ENCODE results near the gene DONSON.
"Not testable (repeated sequence)": the region's sequence is repeated elsewhere in the genome, so short reads cannot be mapped to it uniquely, and the experiment has no call there.

DONSON gene
- long read RNA-seq, donor 1, partial matches to known transcripts: 0 of 1 reads
- long read RNA-seq, donor 1, other reads (novel, unspliced or antisense): 0 of 1 reads
- long read RNA-seq, donor 2, partial matches to known transcripts: 0 of 1 reads
- long read RNA-seq, donor 2, other reads (novel, unspliced or antisense): 0 of 1 reads
- long read RNA-seq, donor 3, partial matches to known transcripts: 0 of 2 reads
- long read RNA-seq, donor 3, other reads (novel, unspliced or antisense): 0 of 2 reads
- long read RNA-seq, donor 4, partial matches to known transcripts: 0 of 2 reads
- long read RNA-seq, donor 4, other reads (novel, unspliced or antisense): 0 of 2 reads
- long read RNA-seq, donor 5, partial matches to known transcripts: 0 of 2 reads
- long read RNA-seq, donor 5, other reads (novel, unspliced or antisense): 0 of 2 reads
- long read RNA-seq, donor 6, partial matches to known transcripts: 0 of 4 reads
- long read RNA-seq, donor 6, other reads (novel, unspliced or antisense): 0 of 4 reads
- long read RNA-seq, donor 7, partial matches to known transcripts: 113 of 149 reads
- long read RNA-seq, donor 7, other reads (novel, unspliced or antisense): 34 of 149 reads
- long read RNA-seq, donor 8, partial matches to known transcripts: 5 of 8 reads
- long read RNA-seq, donor 8, other reads (novel, unspliced or antisense): 0 of 8 reads

- DNase-seq: peak; percentile 94
Observed at GRCh38 chr21:33588485-33589335, at the start of gene DONSON. Gene DONSON, minus strand, starts transcription at chr21:33588684. Its CDS starts 43 bp downstream, at chr21:33588641.

GRCh38 chr21:33634254-33634653 lies 45.8 kb upstream of the DONSON start:
- no peak for DNase-seq

- not testable (repeated sequence) for DNase-seq
Observed at GRCh38 chr21:33626151-33626550, 37.7 kb upstream of the DONSON start.

- DNase-seq: no peak
Observed at GRCh38 chr21:33622253-33622652, 33.8 kb upstream of the DONSON start.

GRCh38 chr21:33619726-33620125 lies 31.2 kb upstream of the DONSON start:
- no peak for DNase-seq

- DNase-seq: no peak
Observed at GRCh38 chr21:33618407-33618806, 29.9 kb upstream of the DONSON start.

GRCh38 chr21:33617565-33617964 lies 29.1 kb upstream of the DONSON start:
- not testable (repeated sequence) for DNase-seq

- no peak for DNase-seq
Observed at GRCh38 chr21:33611006-33611744, 22.7 kb upstream of the DONSON start.

GRCh38 chr21:33608559-33608958 lies 20.1 kb upstream of the DONSON start:
- no peak for DNase-seq

GRCh38 chr21:33598051-33598450 lies 9.6 kb upstream of the DONSON start:
- no peak for DNase-seq

- no peak for DNase-seq
Observed at GRCh38 chr21:33587792-33588484, 546 bp downstream of the DONSON start.

GRCh38 chr21:33586927-33587326 lies 1.6 kb downstream of the DONSON start:
- no peak for DNase-seq

GRCh38 chr21:33584455-33584854 lies 4.0 kb downstream of the DONSON start:
- no peak for DNase-seq

GRCh38 chr21:33578959-33579542 lies 9.4 kb downstream of the DONSON start:
- no peak for DNase-seq

- no peak for DNase-seq
Observed at GRCh38 chr21:33578214-33578613, 10.3 kb downstream of the DONSON start.

- DNase-seq: not testable (repeated sequence)
Observed at GRCh38 chr21:33576741-33577141, 11.7 kb downstream of the DONSON start.

GRCh38 chr21:33572350-33572749 lies 16.1 kb downstream of the DONSON start:
- DNase-seq: no peak

GRCh38 chr21:33569991-33570390 lies 18.5 kb downstream of the DONSON start:
- no peak for DNase-seq

- no peak for DNase-seq
Observed at GRCh38 chr21:33568448-33568847, 20.0 kb downstream of the DONSON start.

GRCh38 chr21:33567914-33568313 lies 20.6 kb downstream of the DONSON start:
- no peak for DNase-seq

- DNase-seq: no peak
Observed at GRCh38 chr21:33566514-33566913, 22.0 kb downstream of the DONSON start.
